GM12891 (cell line): ENCODE measurements around the gene MRPS22.

Experiments
- PAX5 ChIP-seq: IDR thresholded peaks from 2 replicates; pipeline ENCODE4 v1.6.1; 2011; ENCODE audit warnings: low read length, moderate library complexity, mild to moderate bottlenecking; ENCODE audit not compliant: insufficient read depth, severe bottlenecking
- POLR2A ChIP-seq: IDR thresholded peaks from 2 replicates; pipeline ENCODE4 v1.6.1; 2011; ENCODE audit warnings: low read depth, low read length, control low read depth
- POLR2AphosphoS5 ChIP-seq: IDR thresholded peaks from 2 replicates; pipeline ENCODE4 v1.6.1; 2011; ENCODE audit warnings: low read depth, low read length, control low read depth
- SPI1 ChIP-seq: IDR thresholded peaks from 2 replicates; pipeline ENCODE4 v1.6.1; 2011; ENCODE audit warnings: low read depth, low read length, control low read depth
- TAF1 ChIP-seq: IDR thresholded peaks from 2 replicates; pipeline ENCODE4 v1.6.1; 2011; ENCODE audit warnings: low read depth, low read length, control low read depth

GRCh38 chr3:139354661-139355060 is 10.8 kb downstream of the MRPS22 start:
- TF ChIP-seq POLR2AphosphoS5 (no peak), POLR2A (no peak), TAF1 (no peak), PAX5 (no peak), SPI1 (no peak)
